GM12801 (cell line): ENCODE data around the gene SKI.

ENCODE experiments used
- TF ChIP-seq, protein P1 (sequence below): IDR thresholded peaks from one replicate; pipeline ENCODE4 v1.5.1; 2011; ENCODE audit warnings: control low read depth; ENCODE audit not compliant: insufficient read length; ENCODE audit errors: extremely low read depth

SKI gene

DNA sequence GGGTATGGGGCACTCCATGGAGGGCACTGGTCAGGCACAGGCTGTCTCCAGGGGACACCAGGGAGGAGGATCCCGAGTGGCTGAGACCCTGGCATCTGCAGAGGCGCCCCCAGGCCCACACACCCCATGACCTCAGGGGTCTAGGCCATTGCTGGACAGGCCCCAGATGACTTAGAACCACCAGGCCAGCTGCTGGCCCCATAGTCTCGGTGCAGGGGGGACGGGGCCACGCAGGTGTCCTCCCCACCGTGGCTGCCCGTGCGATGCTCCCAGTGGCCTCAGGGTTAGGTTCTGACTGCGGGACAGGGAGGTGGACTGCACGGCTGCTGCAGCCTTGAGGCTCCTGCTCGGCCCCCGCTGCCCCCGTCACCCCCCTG lies 119.3 kb downstream of the SKI start:
- TF ChIP-seq, protein P1, sequence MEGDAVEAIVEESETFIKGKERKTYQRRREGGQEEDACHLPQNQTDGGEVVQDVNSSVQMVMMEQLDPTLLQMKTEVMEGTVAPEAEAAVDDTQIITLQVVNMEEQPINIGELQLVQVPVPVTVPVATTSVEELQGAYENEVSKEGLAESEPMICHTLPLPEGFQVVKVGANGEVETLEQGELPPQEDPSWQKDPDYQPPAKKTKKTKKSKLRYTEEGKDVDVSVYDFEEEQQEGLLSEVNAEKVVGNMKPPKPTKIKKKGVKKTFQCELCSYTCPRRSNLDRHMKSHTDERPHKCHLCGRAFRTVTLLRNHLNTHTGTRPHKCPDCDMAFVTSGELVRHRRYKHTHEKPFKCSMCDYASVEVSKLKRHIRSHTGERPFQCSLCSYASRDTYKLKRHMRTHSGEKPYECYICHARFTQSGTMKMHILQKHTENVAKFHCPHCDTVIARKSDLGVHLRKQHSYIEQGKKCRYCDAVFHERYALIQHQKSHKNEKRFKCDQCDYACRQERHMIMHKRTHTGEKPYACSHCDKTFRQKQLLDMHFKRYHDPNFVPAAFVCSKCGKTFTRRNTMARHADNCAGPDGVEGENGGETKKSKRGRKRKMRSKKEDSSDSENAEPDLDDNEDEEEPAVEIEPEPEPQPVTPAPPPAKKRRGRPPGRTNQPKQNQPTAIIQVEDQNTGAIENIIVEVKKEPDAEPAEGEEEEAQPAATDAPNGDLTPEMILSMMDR, result no peak

DNA sequence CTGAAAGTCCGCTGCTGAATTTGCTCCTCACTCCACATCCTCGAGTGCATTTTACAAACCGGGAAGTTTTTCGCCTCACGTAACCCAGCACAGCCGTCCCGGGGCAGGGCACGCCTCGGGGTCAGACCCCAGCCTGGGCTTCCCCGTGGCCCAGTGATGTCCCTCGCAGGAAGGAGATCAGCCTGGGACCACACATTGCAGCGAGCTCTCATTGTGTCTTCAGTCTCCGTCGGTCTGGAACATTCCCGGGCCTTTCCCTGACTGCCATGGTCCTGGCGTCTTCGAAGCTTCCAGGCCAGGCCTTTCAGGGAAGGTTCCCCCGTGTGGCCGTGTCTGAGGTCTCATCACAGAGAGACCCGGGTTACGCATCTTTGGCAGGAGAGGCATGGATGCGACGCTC lies 119.8 kb downstream of the SKI start:
- TF ChIP-seq, protein P1, result no peak

DNA sequence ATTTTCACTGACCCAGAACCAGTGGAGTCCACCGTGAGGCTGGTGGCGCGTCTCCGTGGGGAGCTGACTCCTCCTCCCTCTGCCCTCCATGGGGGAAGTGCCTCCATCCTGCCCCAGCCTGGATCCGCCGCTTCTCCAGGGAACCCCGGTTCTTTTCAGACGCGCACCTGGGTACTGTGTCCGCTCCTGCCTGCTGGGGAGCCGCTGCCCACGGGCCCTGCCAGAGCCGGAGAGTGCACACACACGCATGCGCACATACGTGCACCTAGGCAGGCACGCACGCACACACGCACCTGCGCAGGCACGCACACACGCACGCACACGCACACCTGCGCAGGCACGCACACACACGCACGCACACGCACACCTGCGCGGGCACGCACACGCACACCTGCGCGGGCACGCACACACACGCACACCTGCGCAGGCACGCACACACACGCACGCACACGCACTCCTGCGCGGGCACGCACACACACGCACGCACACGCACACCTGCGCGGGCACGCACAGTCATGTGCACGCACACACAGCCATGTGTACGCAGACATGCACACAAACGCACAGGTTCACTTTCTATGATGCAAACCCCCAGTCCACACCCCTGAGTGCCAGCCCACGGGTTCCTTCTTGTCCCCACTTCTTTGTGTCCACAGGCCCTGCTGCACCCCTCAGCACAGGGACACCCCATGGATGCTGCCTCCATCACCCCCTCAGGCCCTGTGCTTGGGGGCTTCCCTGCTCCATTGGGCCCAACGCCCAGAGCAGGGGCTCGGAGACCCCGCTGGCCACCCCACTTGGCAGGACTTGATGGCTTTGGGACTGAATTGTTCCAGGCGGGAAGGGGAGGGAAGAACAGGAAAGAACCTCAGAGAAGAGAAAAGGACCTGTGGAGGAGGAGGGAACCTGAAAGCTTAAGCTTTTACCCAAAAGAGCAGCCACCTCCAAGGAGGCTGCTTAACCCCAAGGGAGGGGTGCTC lies 120.5 kb downstream of the SKI start:
- TF ChIP-seq, protein P1, result no peak

DNA sequence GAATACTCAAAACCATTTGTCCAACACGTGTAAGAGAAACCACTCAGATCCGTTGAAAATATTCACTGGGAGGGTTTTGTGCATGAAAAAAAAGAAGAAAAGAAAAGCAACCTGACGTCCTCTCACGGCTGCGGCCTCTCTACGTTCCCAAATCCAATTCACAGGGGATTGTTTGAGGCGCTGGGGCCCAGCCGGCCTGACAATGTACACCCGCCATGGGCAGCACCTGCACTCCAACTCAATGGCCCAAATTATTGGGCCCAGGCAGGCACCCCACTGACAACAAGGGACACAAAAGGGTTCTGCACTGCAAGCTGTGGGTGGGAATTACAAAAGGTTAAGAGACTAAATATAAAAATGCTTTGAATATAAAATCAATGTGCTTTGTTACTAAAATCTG lies 121.7 kb downstream of the SKI start:
- TF ChIP-seq, protein P1, result no peak

DNA sequence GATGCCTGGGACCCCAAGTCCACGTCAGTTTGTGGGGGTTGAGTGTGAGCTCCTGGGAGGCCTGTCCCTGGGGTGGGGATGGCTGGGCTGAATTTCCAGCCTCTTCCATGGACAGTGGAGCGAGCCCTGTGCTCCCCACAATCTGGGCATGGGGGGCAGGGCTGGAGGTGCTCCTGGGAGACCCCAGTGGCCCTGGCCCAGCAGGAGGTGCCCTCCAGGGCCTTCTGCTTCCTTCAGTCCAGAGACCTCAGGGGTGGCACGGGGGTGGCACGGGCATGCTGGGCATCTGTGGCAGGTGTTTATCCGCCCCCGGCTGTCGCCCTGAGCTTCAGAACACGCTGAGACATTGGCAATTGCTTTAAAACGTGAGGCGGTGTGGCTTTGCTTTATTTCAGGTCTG lies 122.4 kb downstream of the SKI start:
- TF ChIP-seq, protein P1, result no peak

DNA sequence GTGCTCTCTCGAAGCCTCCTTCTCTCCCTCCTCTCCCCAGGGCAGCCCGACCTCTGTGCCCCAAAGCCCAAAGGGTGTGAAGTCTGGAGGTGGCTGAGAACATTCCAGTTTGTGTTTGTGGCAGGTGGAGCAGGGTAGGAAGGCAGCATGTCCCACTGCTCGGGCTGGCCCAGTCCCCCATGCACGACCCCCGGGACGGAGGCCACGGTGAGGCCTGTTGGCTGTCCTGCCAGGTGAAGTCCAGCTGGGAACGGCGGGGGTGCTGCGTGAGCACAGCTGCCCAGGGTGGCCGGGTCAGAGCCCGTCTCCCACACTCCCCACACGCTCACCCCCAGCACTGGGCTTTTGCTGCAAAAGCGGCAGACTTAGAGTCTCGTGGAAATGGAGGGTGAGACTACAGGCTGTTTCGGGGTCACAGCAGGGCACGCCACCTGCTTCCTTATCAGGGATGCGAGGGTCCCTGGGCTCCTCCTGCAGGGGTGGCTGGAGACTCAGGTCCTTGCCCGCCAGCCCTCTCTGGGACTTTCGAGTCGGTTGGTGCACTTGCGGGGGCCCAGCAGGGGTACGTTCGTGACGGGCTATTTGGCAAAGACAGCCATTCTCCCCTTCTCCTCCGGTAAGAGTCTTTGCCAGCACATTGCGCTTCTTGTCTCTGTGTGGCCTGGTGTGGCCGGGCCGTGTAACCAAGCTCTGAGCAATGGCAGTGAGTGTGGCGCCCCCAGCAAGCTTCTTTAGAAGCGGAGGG lies 123.0 kb downstream of the SKI start:
- TF ChIP-seq, protein P1, result no peak

DNA sequence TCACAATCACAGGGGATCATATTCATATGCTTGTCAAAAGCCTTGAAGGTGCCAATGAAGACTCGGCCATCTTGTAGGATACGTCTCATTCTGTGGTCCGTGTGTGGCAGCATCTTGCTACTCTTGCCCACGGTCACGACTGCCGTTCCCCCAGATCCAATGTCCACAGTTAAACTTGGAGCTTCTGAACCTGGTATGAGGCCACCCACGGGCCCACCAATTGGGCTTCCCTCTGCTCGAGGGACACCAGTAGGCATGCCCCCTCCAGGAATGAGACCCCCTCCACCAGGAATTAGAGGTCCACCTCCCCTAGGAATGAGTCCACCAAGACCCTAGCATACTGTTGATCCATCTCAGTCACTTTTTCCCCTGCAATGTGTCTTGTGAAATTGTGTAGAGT lies 123.6 kb downstream of the SKI start:
- TF ChIP-seq, protein P1, result no peak
